Activated CD4-positive, alpha-beta T cell treated with anti-CD3 and anti-CD28 coated beads, Interleukin-2, Interleukin-6, amounts not matched to agents 100 ng/mL and 50 ng/mL, durations not matched to agents 16 hours and 8 hours (primary cell): ENCODE data around the gene NMD3.

Experiments
- DNase-seq: peaks from one replicate; pipeline ENCODE4 v3.0.0-alpha.2; 2020

Gene NMD3

DNA sequence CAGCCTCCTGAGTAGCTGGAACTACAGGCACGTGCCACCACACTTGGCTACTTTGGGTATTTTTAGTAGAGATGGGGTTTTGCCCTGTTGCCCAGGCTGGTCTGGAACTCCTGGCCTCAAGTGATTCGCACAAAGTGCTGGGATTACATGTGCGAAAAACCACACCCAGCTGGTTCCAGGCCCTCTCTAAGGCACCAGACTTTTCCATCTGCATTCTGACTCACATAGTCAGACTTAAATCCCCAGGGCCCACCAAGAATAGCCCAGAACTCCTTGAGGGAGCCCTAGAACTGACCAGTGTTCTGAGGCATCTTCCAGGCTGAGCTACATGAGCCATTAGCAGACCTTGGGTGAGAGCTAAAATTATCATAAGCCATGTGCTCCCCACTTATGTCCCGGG is 68.1 kb downstream of the NMD3 start:
- DNase-seq, result no peak

GRCh38 chr3:161291191-161291901 is 70.2 kb downstream of the NMD3 start:
- DNase-seq, result no peak

DNA sequence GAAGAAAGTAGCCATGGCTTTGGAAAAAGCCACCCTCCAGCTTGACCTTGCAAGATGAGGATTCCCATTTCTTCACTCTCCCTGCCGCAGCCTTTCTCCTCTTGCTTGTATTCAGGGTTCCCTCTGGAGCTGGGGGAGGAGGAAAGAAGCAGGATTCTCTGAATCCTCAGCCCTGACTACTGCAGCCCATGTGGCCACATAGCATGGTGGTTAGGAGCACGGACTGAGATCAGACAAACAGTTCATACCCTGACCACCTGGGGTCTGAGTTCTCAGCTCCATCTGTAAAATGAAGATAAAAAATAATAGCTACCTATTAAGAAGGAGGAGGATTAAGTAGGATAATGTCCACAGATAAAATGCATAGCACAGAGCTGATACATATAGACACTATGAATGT is 72.3 kb downstream of the NMD3 start:
- DNase-seq, result no peak

DNA sequence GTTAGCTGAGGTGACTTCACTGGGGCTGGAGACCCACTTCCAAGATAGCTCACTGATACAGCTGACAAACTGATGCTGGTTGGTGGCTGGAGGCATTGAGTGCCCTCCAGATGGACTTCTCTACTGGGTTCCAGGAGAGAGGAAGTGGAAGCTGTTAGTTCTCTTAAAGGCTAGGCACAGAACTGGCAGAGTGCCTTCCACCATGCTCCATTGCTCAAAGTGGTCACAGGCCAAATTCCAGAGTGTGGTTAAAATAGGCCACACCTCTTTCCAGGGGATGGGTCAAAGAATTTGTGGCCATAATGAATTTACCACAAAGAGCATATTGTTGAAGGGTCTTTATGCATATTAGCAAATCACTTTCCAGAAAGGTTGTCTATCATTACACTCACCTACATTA is 74.2 kb downstream of the NMD3 start:
- no peak for DNase-seq

GRCh38 chr3:161296814-161297213 is 75.7 kb downstream of the NMD3 start:
- DNase-seq, result no peak
